ENCODE data around the gene HTR3B. TPM values are rescaled to one million over a fixed set of nuclear protein-coding genes. Genes with fewer than 3 reads are reported as not detected.

The HTR3B gene
- total RNA-seq, 1 experiment from 2014 or later = not detected

DNA sequence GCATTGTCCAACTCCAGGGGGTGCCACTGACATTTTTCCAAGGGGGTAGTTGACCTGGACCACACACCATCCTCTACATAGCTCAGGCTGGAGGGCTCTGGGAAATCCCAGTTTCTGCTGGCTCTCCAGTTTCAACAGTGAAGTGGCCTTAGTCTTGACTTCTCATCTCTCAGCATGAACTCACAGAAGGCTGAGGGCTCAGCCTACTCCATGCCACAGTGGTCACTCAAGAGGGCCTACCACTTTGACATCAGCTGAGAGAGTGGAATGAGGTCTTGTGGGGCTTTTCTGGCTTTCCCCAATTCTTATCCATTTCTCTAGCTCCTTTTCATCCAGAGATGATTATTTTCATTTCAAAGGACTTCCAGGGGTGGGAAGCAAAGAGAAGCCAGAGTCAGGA lies 77.7 kb downstream of the HTR3B start:
- Histone ChIP-seq H4K91ac (ENCODE audit: insufficient read length, low read depth, low read length) (no peak overlapping the region), H2BK120ac (ENCODE audit: low read depth, low read length, poor library complexity, severe bottlenecking) (no peak overlapping the region), H3K4me1 (ENCODE audit: insufficient read depth, low read length) (no peaks in the 10 kb centered on the region), H3K18ac (ENCODE audit: insufficient read length, low read depth, low read length) (no peak overlapping the region), H3T11ph (ENCODE audit: low read length) (no peak overlapping the region), H2AFZ (ENCODE audit: low read length) (no peak overlapping the region), H4K8ac (replicated peaks; ENCODE audit: insufficient read length, low read depth, low read length) (no peak overlapping the region), H3K27ac (ENCODE audit: insufficient read length, low read depth, low read length) (no peak overlapping the region), H3K9ac (ENCODE audit: extremely low read depth, insufficient read length, low read length) (no peak overlapping the region), H3K4ac (ENCODE audit: low read depth, low read length) (no peak overlapping the region), H4K20me1 (ENCODE audit: control insufficient read depth, insufficient read depth, insufficient read length) (no peaks in the 10 kb centered on the region), H2AK5ac (ENCODE audit: insufficient read length, low read length) (no peak overlapping the region), H3K79me1 (ENCODE audit: insufficient read depth, low read depth, low read length, poor library complexity, severe bottlenecking) (no peaks in the 10 kb centered on the region), H4K5ac (ENCODE audit: insufficient read length, low read depth, low read length) (no peak overlapping the region), H3K27me3 (ENCODE audit: insufficient read depth, low read length) (no peaks in the 10 kb centered on the region), H3K4me2 (ENCODE audit: insufficient read depth, insufficient read length, low read length) (no peak overlapping the region), H3K56ac (ENCODE audit: insufficient read length, low read depth, low read length) (no peak overlapping the region), H3K79me2 (ENCODE audit: insufficient read depth, low read length) (no peaks in the 10 kb centered on the region), H3K14ac (ENCODE audit: insufficient read depth, low read length) (no peak overlapping the region), H2BK15ac (ENCODE audit: low read depth, low read length) (no peak overlapping the region), H2BK12ac (ENCODE audit: insufficient read length, low read depth, low read length) (no peak overlapping the region), H3K23me2 (ENCODE audit: insufficient read length, low read depth, low read length, poor library complexity, severe bottlenecking) (no peaks in the 10 kb centered on the region), H3K23ac (ENCODE audit: insufficient read length, low read depth, low read length) (no peak overlapping the region), H3K9me3 (ENCODE audit: control insufficient read depth, low read depth, low read length) (no peaks in the 10 kb centered on the region), H2BK5ac (ENCODE audit: insufficient read length, low read length) (no peak overlapping the region), H2BK20ac (ENCODE audit: low read depth, low read length, poor library complexity, severe bottlenecking) (no peak overlapping the region)
- peaks cover 3% of the 10 kb centered on the region for H3K27me3 Mint-ChIP-seq (ENCODE audit: low read depth)
- DNase-seq = no peak
- no peaks in the 10 kb centered on the region for H3K9me3 Mint-ChIP-seq
- no peaks in the 10 kb centered on the region for H3K4me1 Mint-ChIP-seq
- H3K4me3 Mint-ChIP-seq = no peak overlapping the region
- no peaks in the 10 kb centered on the region; a peak in 2 of 7 replicates for H3K36me3 Mint-ChIP-seq (ENCODE audit: insufficient read depth in 1 of 3, low read depth in 3 of 3)
- no peak overlapping the region for H3K27ac Mint-ChIP-seq
- TF ChIP-seq, protein P1, sequence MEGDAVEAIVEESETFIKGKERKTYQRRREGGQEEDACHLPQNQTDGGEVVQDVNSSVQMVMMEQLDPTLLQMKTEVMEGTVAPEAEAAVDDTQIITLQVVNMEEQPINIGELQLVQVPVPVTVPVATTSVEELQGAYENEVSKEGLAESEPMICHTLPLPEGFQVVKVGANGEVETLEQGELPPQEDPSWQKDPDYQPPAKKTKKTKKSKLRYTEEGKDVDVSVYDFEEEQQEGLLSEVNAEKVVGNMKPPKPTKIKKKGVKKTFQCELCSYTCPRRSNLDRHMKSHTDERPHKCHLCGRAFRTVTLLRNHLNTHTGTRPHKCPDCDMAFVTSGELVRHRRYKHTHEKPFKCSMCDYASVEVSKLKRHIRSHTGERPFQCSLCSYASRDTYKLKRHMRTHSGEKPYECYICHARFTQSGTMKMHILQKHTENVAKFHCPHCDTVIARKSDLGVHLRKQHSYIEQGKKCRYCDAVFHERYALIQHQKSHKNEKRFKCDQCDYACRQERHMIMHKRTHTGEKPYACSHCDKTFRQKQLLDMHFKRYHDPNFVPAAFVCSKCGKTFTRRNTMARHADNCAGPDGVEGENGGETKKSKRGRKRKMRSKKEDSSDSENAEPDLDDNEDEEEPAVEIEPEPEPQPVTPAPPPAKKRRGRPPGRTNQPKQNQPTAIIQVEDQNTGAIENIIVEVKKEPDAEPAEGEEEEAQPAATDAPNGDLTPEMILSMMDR (conservative IDR thresholded peaks at IDR 0.05) = no peak
